T-cell (primary cell): ENCODE results near the gene PRMT3. TPM values are rescaled to one million over a fixed set of nuclear protein-coding genes. Genes with fewer than 3 reads are reported as not detected.
A peak's percentile ranks its signal among the peaks of the same experiment; 100 is the strongest.

Experiments used
- ATAC-seq, 4 experiments: fragments of 200-7000 bp in 3 of 4; fragments of 150-1000 bp in 1 of 4; cut with Tn5 transposase; replicated peaks in 1 of 4; 1 replicate in 3 of 4; 2 replicates in 1 of 4; pipeline ENCODE4 v1.10.0; 2021; ENCODE audit warnings: moderate library complexity in 3 of 4, mild to moderate bottlenecking in 2 of 4, moderate number of reproducible peaks in 1 of 4
- CTCF ChIA-PET, 2 donors: fragments of 300-600 bp; sonication (Branson Sonifier 250); formaldehyde crosslinking; loops; one replicate each; lab custom pipeline; 2022; ENCODE audit warnings: antibody characterized with exemption in 2 of 2; lab: Charles Lee
- POLR2A ChIA-PET, 2 donors: fragments of 300-600 bp; sonication (Branson Sonifier 250); formaldehyde crosslinking; loops; one replicate each; lab custom pipeline; 2022; ENCODE audit warnings: antibody characterized with exemption in 2 of 2; lab: Charles Lee
- DNase-seq, 35 experiments: peaks; one replicate each; pipeline versions ENCODE4 v3.0.0 to v3.0.0-alpha.2; 2013 to 2023
- H3K27ac ChIP-seq: one replicate; pipeline ENCODE4 v1.5.1; 2013; ENCODE audit warnings: low read length
- H3K27me3 ChIP-seq, 2 experiments: replicated peaks in 1 of 2; 1 replicate in 1 of 2; 2 replicates in 1 of 2; pipeline versions ENCODE4 v1.6.1 to v1.7.0; 2013; ENCODE audit warnings: low read length in 1 of 2, mixed read lengths in 1 of 2; ENCODE audit not compliant: control insufficient read depth in 2 of 2, insufficient read depth in 2 of 2; ENCODE audit errors: extremely low read depth in 1 of 2
- H3K36me3 ChIP-seq, 2 donors: 1 replicate in 1 of 2; 2 replicates in 1 of 2; pipeline versions ENCODE4 v1.6.1 to v1.7.0; 2013; ENCODE audit warnings: low read length in 1 of 2; ENCODE audit not compliant: control insufficient read depth in 2 of 2, insufficient read depth in 1 of 2; ENCODE audit errors: extremely low read depth in 1 of 2
- H3K4me1 ChIP-seq, 2 experiments: 1 replicate in 1 of 2; 2 replicates in 1 of 2; pipeline versions ENCODE4 v1.6.1 to v1.7.0; 2013; ENCODE audit warnings: low read length in 2 of 2, mixed read lengths in 1 of 2; ENCODE audit not compliant: insufficient read depth in 2 of 2, control insufficient read depth in 1 of 2; ENCODE audit errors: extremely low read depth in 1 of 2
- H3K4me3 ChIP-seq, 2 donors: 1 replicate in 1 of 2; 2 replicates in 1 of 2; pipeline versions ENCODE4 v1.5.1 to v1.7.0; 2013; ENCODE audit warnings: mild to moderate bottlenecking in 2 of 2, low read length in 1 of 2, moderate library complexity in 1 of 2; ENCODE audit not compliant: control insufficient read depth in 1 of 2; ENCODE audit errors: extremely low read depth in 1 of 2
- H3K9me3 ChIP-seq: 2 replicates; pipeline ENCODE4 v1.7.0; 2013
- H3K27ac Mint-ChIP-seq, 2 donors: one replicate each; pipeline ENCODE4 v1.8.0; 2020 to 2021; ENCODE audit warnings: mild to moderate bottlenecking in 2 of 2, mixed read lengths in 2 of 2
- H3K27me3 Mint-ChIP-seq, 2 donors: one replicate each; pipeline ENCODE4 v1.8.0; 2021 to 2022; ENCODE audit warnings: mixed read lengths in 2 of 2
- H3K36me3 Mint-ChIP-seq: one replicate; pipeline ENCODE4 v1.8.0; 2021; ENCODE audit warnings: mixed read lengths
- H3K4me1 Mint-ChIP-seq, 3 donors: one replicate each; pipeline ENCODE4 v1.8.0; 2020 to 2022; ENCODE audit warnings: mixed read lengths in 3 of 3, mild to moderate bottlenecking in 1 of 3
- H3K4me3 Mint-ChIP-seq, 3 donors: one replicate each; pipeline ENCODE4 v1.8.0; 2020 to 2022; ENCODE audit warnings: mild to moderate bottlenecking in 3 of 3, mixed read lengths in 3 of 3, moderate library complexity in 3 of 3
- H3K9me3 Mint-ChIP-seq, 3 donors: one replicate each; pipeline ENCODE4 v1.8.0; 2020 to 2022; ENCODE audit warnings: mixed read lengths in 3 of 3
- WGBS: methylation state at CpG from one replicate; pipeline ENCODE4 v1.1.5; 2013; ENCODE audit warnings: missing lambda C conversion rate; ENCODE audit not compliant: insufficient coverage; 5-methylcytosine and 5-hydroxymethylcytosine counted together
- total RNA-seq, 35 experiments: library from RNA in 6 of 35; stranded (reverse) in 6 of 35; fragments of 120-200 nt in 1 of 35; gene quantifications; one replicate each; pipeline versions ENCODE4 v1.2.1 to v1.2.4 and lab custom pipeline; 2013 to 2026

The PRMT3 gene
- total RNA-seq, 5 donors from 2014 or later (not counting 1 experiment from before 2014, with no cell fraction given): 12.9 to 19.5 (median 17.2) TPM

- Histone ChIP-seq H3K27ac (peak overlapping the region; percentile 52), H3K36me3 (peaks cover 0 to 7% of the 10 kb centered on the region in 2 donors), H3K4me3 (peak overlapping the region; percentile 69 to 88), H3K27me3 (no peaks in the 10 kb centered on the region), H3K4me1 (peaks cover 6 to 21% of the 10 kb centered on the region in 2 experiments), H3K9me3 (no peaks in the 10 kb centered on the region)
- ChIA-PET POLR2A (no interaction called here), CTCF (interaction anchor here in 1 of 2 donors (1.0 to 1.4 kb wide), 2 partner anchors 9 to 11 kb away, joined by 3 to 8 read pairs; no protein-coding TSS in a partner anchor)
- H3K36me3 Mint-ChIP-seq: peaks cover 6% of the 10 kb centered on the region
- ATAC-seq: peak in 2 of 4 experiments; percentile 1 to 3
- H3K9me3 Mint-ChIP-seq: no peaks in the 10 kb centered on the region
- H3K27ac Mint-ChIP-seq: peak overlapping the region; percentile 99
- peaks cover 30 to 42% (median 33%) of the 10 kb centered on the region in 3 donors for H3K4me1 Mint-ChIP-seq
- DNase-seq: peak in 4 of 35 experiments; percentile 11 to 27 (median 14)
- H3K27me3 Mint-ChIP-seq: no peaks in the 10 kb centered on the region
- 11% methylated on average over 12 of the region's 25 CpGs for WGBS
- H3K4me3 Mint-ChIP-seq: peak overlapping the region; percentile 96 to 97 (median 97)
Observed at GRCh38 chr11:20388096-20389055, 860 bp downstream of the PRMT3 start.

DNA sequence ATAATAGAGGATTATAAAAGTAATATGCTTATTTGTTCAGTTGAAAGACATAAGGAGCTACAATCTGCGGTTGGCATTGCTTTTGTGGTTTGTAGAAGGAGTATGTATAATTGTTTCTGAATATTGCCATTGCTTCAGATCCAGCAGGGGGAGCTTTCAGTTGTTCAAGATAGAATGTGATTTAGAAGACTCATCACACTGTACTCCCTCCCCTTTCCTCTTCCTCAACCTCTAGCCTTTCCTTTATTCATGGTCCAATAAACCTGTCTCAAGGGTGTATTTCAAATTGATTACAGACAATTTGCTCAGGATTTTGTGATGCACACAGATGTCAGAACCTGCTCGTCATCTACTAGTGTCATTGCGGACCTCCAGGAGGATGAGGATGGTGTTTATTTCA lies 9.8 kb downstream of the PRMT3 start:
- POLR2A ChIA-PET: no interaction called here
- H3K27me3 ChIP-seq: no peaks in the 10 kb centered on the region
- no peak overlapping the region for H3K4me3 ChIP-seq
- Mint-ChIP-seq H3K4me1 (peaks cover 8 to 23% (median 14%) of the 10 kb centered on the region in 3 donors), H3K36me3 (peaks cover 39% of the 10 kb centered on the region), H3K9me3 (no peaks in the 10 kb centered on the region), H3K27me3 (no peaks in the 10 kb centered on the region), H3K4me3 (no peak overlapping the region), H3K27ac (no peak overlapping the region)
- CTCF ChIA-PET: interaction anchor here (0.6 to 1.8 kb wide), 11 partner anchors 8 to 269 kb away, joined by 3 to 8 read pairs (median 4); no protein-coding TSS in a partner anchor
- no peak overlapping the region for H3K27ac ChIP-seq
- DNase-seq (peak in 13 of 35 experiments; percentile 1 to 58 (median 13)), ATAC-seq (peak; percentile 75 to 86 (median 80))
- WGBS: 100% methylated on average over 2 of the region's 3 CpGs
- no peaks in the 10 kb centered on the region for H3K9me3 ChIP-seq
- no peaks in the 10 kb centered on the region for H3K4me1 ChIP-seq
- peaks cover 0 to 25% of the 10 kb centered on the region in 2 donors for H3K36me3 ChIP-seq

GRCh38 chr11:20399498-20399897 lies 12.0 kb downstream of the PRMT3 start:
- ChIA-PET POLR2A (no interaction called here), CTCF (interaction anchor here in 1 of 2 donors (1.2 kb wide), 2 partner anchors 11 kb away, joined by 3 read pairs; no protein-coding TSS in a partner anchor)
- Histone ChIP-seq H3K9me3 (no peaks in the 10 kb centered on the region), H3K27me3 (no peaks in the 10 kb centered on the region), H3K4me1 (no peaks in the 10 kb centered on the region), H3K27ac (no peak overlapping the region), H3K4me3 (no peak overlapping the region), H3K36me3 (peaks cover 3 to 26% of the 10 kb centered on the region in 2 donors)
- Mint-ChIP-seq H3K4me3 (no peak overlapping the region), H3K4me1 (peaks cover 8 to 16% (median 14%) of the 10 kb centered on the region in 3 donors), H3K9me3 (no peaks in the 10 kb centered on the region), H3K27me3 (no peaks in the 10 kb centered on the region), H3K27ac (no peak overlapping the region), H3K36me3 (peaks cover 42% of the 10 kb centered on the region)
- no CpG with 5 or more reads among the region's 2 CpGs for WGBS
- ATAC-seq (no peak), DNase-seq (no peak)

GRCh38 chr11:20403059-20403458 lies 15.5 kb downstream of the PRMT3 start:
- Mint-ChIP-seq H3K4me3 (no peak overlapping the region), H3K9me3 (no peaks in the 10 kb centered on the region), H3K27me3 (no peaks in the 10 kb centered on the region), H3K36me3 (peaks cover 49% of the 10 kb centered on the region), H3K27ac (no peak overlapping the region), H3K4me1 (peaks cover 0 to 6% (median 5%) of the 10 kb centered on the region in 3 donors)
- no CpG with 5 or more reads among the region's 1 CpG for WGBS
- Histone ChIP-seq H3K4me1 (no peaks in the 10 kb centered on the region), H3K27me3 (no peaks in the 10 kb centered on the region), H3K4me3 (no peak overlapping the region), H3K27ac (no peak overlapping the region), H3K9me3 (no peaks in the 10 kb centered on the region), H3K36me3 (peaks cover 3 to 39% of the 10 kb centered on the region in 2 donors)
- ATAC-seq (no peak), DNase-seq (no peak)
- POLR2A ChIA-PET: no interaction called here
- CTCF ChIA-PET: interaction anchor here in 1 of 2 donors (0.6 kb wide), 1 partner anchor 24 kb away, joined by 3 read pairs; no protein-coding TSS in a partner anchor

DNA sequence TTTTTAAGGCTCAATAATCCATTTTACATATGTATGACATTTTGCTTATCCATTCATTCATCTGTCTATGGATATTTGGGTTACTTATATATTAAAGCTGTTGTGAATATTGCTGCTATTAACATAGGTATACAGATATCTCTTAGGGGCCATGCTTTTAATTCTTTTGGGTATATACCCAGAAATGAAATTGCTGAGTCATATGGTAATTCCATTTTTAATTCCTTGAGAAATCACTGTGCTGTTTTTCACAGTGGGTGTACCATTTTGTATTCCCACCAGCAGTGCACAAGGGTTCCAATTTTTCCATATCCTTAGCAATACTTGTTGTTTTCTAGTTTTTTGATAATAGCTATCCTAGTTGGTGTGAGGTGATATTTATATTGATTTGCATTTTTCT lies 19.0 kb downstream of the PRMT3 start:
- Mint-ChIP-seq H3K27me3 (no peaks in the 10 kb centered on the region), H3K4me3 (no peak overlapping the region), H3K9me3 (no peaks in the 10 kb centered on the region), H3K27ac (no peak overlapping the region), H3K36me3 (peaks cover 49% of the 10 kb centered on the region), H3K4me1 (peaks cover 0 to 5% (median 4%) of the 10 kb centered on the region in 3 donors)
- CTCF ChIA-PET: interaction anchor here in 1 of 2 donors (1.5 kb wide), 1 partner anchor 10 kb away, joined by 3 read pairs; no protein-coding TSS in a partner anchor
- H3K27me3 ChIP-seq: no peaks in the 10 kb centered on the region
- H3K36me3 ChIP-seq: peaks cover 3 to 38% of the 10 kb centered on the region in 2 donors
- no peaks in the 10 kb centered on the region for H3K4me1 ChIP-seq
- POLR2A ChIA-PET: no interaction called here
- no peak for DNase-seq
- no peak overlapping the region for H3K4me3 ChIP-seq
- H3K27ac ChIP-seq: no peak overlapping the region
- no peaks in the 10 kb centered on the region for H3K9me3 ChIP-seq
- ATAC-seq: no peak

DNA sequence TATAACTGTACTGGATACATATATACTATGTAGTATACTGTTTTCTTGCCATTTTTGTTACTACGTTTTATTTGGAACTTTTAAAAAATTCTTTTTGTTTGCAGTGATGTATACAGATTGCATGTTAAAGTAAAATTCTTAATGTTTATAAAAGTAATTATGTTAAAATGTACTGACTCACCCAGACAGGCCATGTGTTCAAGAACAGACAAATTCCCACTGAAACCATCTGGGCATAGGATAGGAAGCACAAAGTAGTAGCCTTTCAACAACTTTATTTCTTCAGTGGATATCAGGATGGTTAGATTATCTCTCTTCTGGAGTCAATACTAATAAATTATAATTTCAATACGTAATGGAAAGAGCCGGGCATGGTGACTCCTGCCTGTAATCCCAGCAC lies 19.8 kb downstream of the PRMT3 start:
- no peaks in the 10 kb centered on the region for H3K9me3 ChIP-seq
- no peaks in the 10 kb centered on the region for H3K9me3 Mint-ChIP-seq
- H3K4me1 Mint-ChIP-seq: peaks cover 3 to 5% (median 4%) of the 10 kb centered on the region in 3 donors
- POLR2A ChIA-PET: no interaction called here
- H3K4me3 ChIP-seq: no peak overlapping the region
- no CpG with 5 or more reads among the region's 3 CpGs for WGBS
- no peak overlapping the region for H3K27ac Mint-ChIP-seq
- CTCF ChIA-PET: no interaction called here
- no peak overlapping the region for H3K4me3 Mint-ChIP-seq
- ATAC-seq (no peak), DNase-seq (no peak)
- H3K4me1 ChIP-seq: no peaks in the 10 kb centered on the region
- no peak overlapping the region for H3K27ac ChIP-seq
- peaks cover 55% of the 10 kb centered on the region for H3K36me3 Mint-ChIP-seq
- no peaks in the 10 kb centered on the region for H3K27me3 Mint-ChIP-seq
- H3K27me3 ChIP-seq: no peaks in the 10 kb centered on the region
- peaks cover 3 to 35% of the 10 kb centered on the region in 2 donors for H3K36me3 ChIP-seq
